ENCODE data around the gene COP1. TPM values are rescaled to one million over a fixed set of nuclear protein-coding genes. Genes with fewer than 3 reads are reported as not detected.
"Not testable (repeated sequence)": the region's sequence is repeated elsewhere in the genome, so short reads cannot be mapped to it uniquely, and the experiment has no call there.

Gene COP1
- total and polyA plus RNA-seq, 2 donors, result 28.2 to 88.2 TPM

- Histone ChIP-seq H3K4me3 (ENCODE audit: low read depth, low read length) (no peak overlapping the region), H3K27ac (ENCODE audit: low read depth) (no peak overlapping the region), H3K36me3 (ENCODE audit: insufficient read depth) (no peaks in the 10 kb centered on the region), H3K4me1 (ENCODE audit: insufficient read depth) (peaks cover 2% of the 10 kb centered on the region)
- no peak for DNase-seq (ENCODE audit: extremely low spot score)
- whole genome bisulfite sequencing, result 86% methylated on average over 1 of the region's 1 CpG
These were observed 4.5 kb upstream of the COP1 start for GRCh38 chr1:176211396-176212165.

GRCh38 chr1:176208034-176208433 lies 948 bp upstream of the COP1 start:
- no peaks in the 10 kb centered on the region for H3K36me3 ChIP-seq (ENCODE audit: insufficient read depth)
- WGBS, result 50% methylated on average over 9 of the region's 9 CpGs
- peak overlapping the region; percentile 89 for H3K4me3 ChIP-seq (ENCODE audit: low read depth, low read length)
- H3K27ac ChIP-seq (ENCODE audit: low read depth), result no peak overlapping the region
- DNase-seq (ENCODE audit: extremely low spot score), result no peak
- peaks cover 4% of the 10 kb centered on the region for H3K4me1 ChIP-seq (ENCODE audit: insufficient read depth)

DNA sequence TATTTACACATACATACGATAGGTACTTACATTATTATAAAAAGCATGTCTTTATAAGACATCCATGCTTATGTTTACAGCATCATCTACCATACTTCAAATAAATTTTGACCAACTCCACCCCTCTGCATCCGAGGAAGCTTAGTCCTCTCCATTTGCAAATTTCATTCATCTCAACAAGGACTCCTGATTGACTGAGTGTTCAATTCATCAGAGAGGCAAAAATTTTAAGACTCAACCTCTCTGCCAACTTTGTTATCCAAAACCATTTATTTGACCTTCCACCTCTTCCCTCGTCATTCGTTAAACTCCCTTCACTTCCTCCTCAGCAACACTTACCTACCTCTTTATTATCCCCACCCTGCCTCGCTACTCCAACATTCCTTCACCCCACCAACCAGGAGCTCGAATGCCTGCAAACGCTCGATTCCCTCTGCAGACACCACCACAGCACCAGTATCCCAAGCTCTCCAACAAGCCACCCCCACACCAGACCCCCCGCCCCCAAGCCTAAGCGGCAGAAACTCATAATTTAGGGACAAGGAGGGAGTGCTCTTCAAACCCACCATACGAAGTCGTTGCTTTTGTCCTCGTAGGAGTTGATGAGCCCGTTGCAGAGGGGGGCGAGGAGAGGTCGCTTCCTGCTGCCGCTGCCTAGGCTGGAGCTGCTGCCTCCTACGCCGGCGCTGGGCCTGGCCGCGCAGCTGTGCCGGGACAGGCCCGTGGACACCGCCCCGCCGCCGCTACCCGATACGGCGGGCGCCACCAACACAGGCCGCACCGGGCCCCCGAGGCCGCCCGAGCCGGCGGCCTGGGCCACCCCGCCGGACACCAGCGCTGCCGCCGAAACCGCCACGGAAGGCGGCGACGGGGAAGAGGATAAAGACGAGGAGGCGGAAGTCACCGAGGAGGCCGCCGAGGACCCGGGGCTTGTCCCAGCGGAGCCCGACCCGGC lies 803 bp downstream of the COP1 start:
- under 1% methylated on average over 58 of the region's 58 CpGs for WGBS
- DNase-seq (ENCODE audit: extremely low spot score), result no peak
- Histone ChIP-seq H3K4me1 (ENCODE audit: insufficient read depth) (peaks cover 4% of the 10 kb centered on the region), H3K4me3 (ENCODE audit: low read depth, low read length) (peak overlapping the region; percentile 89), H3K36me3 (ENCODE audit: insufficient read depth) (no peaks in the 10 kb centered on the region), H3K27ac (ENCODE audit: low read depth) (peak overlapping the region; percentile 99)

GRCh38 chr1:176205332-176205914 lies 1.7 kb downstream of the COP1 start:
- WGBS, result 30% methylated on average over 5 of the region's 5 CpGs
- Histone ChIP-seq H3K4me3 (ENCODE audit: low read depth, low read length) (peak overlapping the region; percentile 89), H3K27ac (ENCODE audit: low read depth) (no peak overlapping the region), H3K4me1 (ENCODE audit: insufficient read depth) (peaks cover 4% of the 10 kb centered on the region), H3K36me3 (ENCODE audit: insufficient read depth) (no peaks in the 10 kb centered on the region)
- DNase-seq (ENCODE audit: extremely low spot score), result no peak

DNA sequence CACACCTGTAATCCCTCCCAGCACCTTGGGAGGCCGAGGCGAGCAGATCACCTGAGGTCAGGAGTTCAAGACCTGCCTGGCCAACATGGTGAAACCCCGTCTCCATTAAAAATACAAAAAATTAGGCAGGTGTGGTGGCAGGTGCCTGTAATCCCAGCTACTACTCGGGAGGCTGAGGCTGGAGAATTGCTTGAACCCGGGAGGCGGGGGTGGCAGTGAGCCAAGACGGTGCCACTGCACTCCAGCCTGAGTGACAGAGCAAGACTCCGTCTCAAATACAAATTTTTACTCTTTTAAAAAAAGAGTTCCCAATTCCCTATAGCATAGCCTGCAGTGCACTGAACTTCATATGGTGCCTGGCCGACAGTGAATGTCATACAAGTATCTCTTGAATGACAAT lies 2.4 kb downstream of the COP1 start:
- H3K4me1 ChIP-seq (ENCODE audit: insufficient read depth); H3K36me3 ChIP-seq (ENCODE audit: insufficient read depth); H3K27ac ChIP-seq (ENCODE audit: low read depth); H3K4me3 ChIP-seq (ENCODE audit: low read depth, low read length); DNase-seq (ENCODE audit: extremely low spot score): not testable (repeated sequence)
- 79% methylated on average over 9 of the region's 9 CpGs for WGBS

GRCh38 chr1:176203735-176204134 lies 3.4 kb downstream of the COP1 start:
- peaks cover 4% of the 10 kb centered on the region for H3K4me1 ChIP-seq (ENCODE audit: insufficient read depth)
- no peak overlapping the region for H3K27ac ChIP-seq (ENCODE audit: low read depth)
- DNase-seq (ENCODE audit: extremely low spot score), result no peak
- H3K36me3 ChIP-seq (ENCODE audit: insufficient read depth), result no peaks in the 10 kb centered on the region
- no peak overlapping the region for H3K4me3 ChIP-seq (ENCODE audit: low read depth, low read length)
- 56% methylated on average over 4 of the region's 4 CpGs for WGBS

DNA sequence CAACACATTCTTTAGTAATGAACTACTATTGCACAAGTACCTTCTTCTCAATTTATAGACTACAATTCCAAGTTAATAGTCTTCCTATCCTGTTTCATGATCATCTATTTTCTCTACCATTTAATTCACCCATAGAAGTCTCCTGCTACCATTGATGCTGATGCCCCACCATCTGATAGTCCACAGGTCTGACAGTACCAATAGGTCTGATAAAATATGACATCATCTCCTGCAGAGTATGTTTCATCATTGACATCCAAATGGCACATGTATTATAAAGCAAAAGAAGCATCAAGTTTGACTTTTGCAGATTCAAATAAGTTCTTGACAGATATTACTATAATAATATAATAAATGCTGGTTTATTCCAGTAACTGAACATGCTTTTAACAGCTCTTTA lies 5.5 kb downstream of the COP1 start:
- H3K27ac ChIP-seq (ENCODE audit: low read depth), result no peak overlapping the region
- no peak for DNase-seq (ENCODE audit: extremely low spot score)
- H3K4me3 ChIP-seq (ENCODE audit: low read depth, low read length), result no peak overlapping the region
- no peaks in the 10 kb centered on the region for H3K36me3 ChIP-seq (ENCODE audit: insufficient read depth)
- peaks cover 2% of the 10 kb centered on the region for H3K4me1 ChIP-seq (ENCODE audit: insufficient read depth)

GRCh38 chr1:176199707-176200106 lies 7.4 kb downstream of the COP1 start:
- no peaks in the 10 kb centered on the region for H3K36me3 ChIP-seq (ENCODE audit: insufficient read depth)
- H3K27ac ChIP-seq (ENCODE audit: low read depth), result no peak overlapping the region
- no peak for DNase-seq (ENCODE audit: extremely low spot score)
- H3K4me3 ChIP-seq (ENCODE audit: low read depth, low read length), result no peak overlapping the region
- peaks cover 1% of the 10 kb centered on the region for H3K4me1 ChIP-seq (ENCODE audit: insufficient read depth)
- WGBS, result 89% methylated on average over 1 of the region's 1 CpG

DNA sequence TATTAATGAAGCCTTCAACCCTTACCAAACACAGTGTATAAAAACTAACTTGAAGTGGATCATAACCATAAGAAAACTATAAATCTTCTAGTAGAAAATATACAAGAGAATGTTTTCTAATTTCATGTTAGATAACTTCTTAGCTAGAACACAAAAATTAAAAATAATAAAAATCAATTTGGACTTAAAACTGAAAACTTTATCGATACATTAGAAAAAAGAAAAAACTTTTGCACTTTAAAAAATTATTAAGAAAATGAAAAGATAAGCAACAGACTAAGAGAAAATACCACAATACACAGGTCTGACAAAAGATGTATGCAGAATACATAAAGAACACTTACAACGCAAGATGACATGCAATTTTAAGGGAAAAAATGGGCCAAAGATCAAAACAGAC lies 8.7 kb downstream of the COP1 start:
- Histone ChIP-seq H3K36me3 (ENCODE audit: insufficient read depth) (no peaks in the 10 kb centered on the region), H3K27ac (ENCODE audit: low read depth) (no peak overlapping the region), H3K4me1 (ENCODE audit: insufficient read depth) (no peaks in the 10 kb centered on the region), H3K4me3 (ENCODE audit: low read depth, low read length) (no peak overlapping the region)
- 98% methylated on average over 2 of the region's 2 CpGs for whole genome bisulfite sequencing
- no peak for DNase-seq (ENCODE audit: extremely low spot score)

- DNase-seq (ENCODE audit: extremely low spot score), result no peak
- Histone ChIP-seq H3K36me3 (ENCODE audit: insufficient read depth) (no peaks in the 10 kb centered on the region), H3K4me1 (ENCODE audit: insufficient read depth) (no peaks in the 10 kb centered on the region), H3K27ac (ENCODE audit: low read depth) (no peak overlapping the region), H3K4me3 (ENCODE audit: low read depth, low read length) (no peak overlapping the region)
- WGBS, result 96% methylated on average over 5 of the region's 5 CpGs
These were observed 10.4 kb downstream of the COP1 start for GRCh38 chr1:176196728-176197127.

GRCh38 chr1:176195547-176195946 lies 11.5 kb downstream of the COP1 start:
- Histone ChIP-seq H3K4me1 (ENCODE audit: insufficient read depth) (no peaks in the 10 kb centered on the region), H3K36me3 (ENCODE audit: insufficient read depth) (no peaks in the 10 kb centered on the region), H3K27ac (ENCODE audit: low read depth) (no peak overlapping the region), H3K4me3 (ENCODE audit: low read depth, low read length) (no peak overlapping the region)
- WGBS, result 81% methylated on average over 7 of the region's 7 CpGs
- no peak for DNase-seq (ENCODE audit: extremely low spot score)

DNA sequence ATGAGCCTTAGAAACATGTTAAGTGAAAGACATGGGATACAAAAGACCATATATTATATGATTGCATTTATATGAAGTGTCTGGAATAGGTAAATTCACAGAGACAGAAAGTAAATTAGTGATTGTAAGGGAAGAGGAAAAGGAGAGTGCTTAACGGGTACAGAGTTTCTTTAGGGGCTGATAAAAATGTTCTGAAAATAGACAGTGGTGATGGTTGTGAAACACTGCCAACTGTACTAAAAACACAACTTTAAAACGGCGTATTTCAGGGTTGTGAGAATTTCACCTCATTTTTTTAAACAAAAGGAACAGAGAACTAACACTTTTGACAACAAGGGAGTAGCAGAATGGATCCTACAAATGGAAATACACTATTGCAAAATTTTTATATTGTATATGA lies 13.4 kb downstream of the COP1 start:
- 86% methylated on average over 3 of the region's 3 CpGs for WGBS

DNA sequence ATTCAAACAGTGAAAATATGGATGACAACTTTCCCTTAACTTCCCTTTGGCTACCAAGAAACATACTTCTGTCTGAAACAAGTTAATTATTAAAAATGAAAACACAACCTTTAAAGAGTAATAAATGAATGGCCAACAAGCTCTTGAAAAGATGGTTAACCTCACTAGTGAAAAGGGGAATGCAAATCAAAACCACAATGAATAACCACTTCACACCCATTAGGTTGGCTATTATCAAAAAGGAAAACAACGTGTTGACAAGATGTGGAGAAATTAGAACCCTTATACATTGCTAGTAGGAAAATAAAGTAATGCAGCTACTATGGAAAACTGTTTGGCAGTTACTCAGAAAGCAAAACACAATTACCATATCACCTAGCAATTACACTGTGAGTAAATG lies 14.1 kb downstream of the COP1 start:
- no peak for DNase-seq (ENCODE audit: extremely low spot score)
- no peaks in the 10 kb centered on the region for H3K4me1 ChIP-seq (ENCODE audit: insufficient read depth)
- 85% methylated on average over 1 of the region's 1 CpG for WGBS

More for the DNA sequence above, 13.4 kb downstream of the COP1 start:
- DNase-seq (ENCODE audit: extremely low spot score), result no peak
- Histone ChIP-seq H3K27ac (ENCODE audit: low read depth) (no peak overlapping the region), H3K4me3 (ENCODE audit: low read depth, low read length) (no peak overlapping the region), H3K4me1 (ENCODE audit: insufficient read depth) (no peaks in the 10 kb centered on the region), H3K36me3 (ENCODE audit: insufficient read depth) (no peaks in the 10 kb centered on the region)

GRCh38 chr1:176188604-176189003 lies 18.5 kb downstream of the COP1 start:
- 97% methylated on average over 2 of the region's 2 CpGs for WGBS
- H3K4me3 ChIP-seq (ENCODE audit: low read depth, low read length), result no peak overlapping the region

More for the DNA sequence above, 14.1 kb downstream of the COP1 start:
- no peak overlapping the region for H3K4me3 ChIP-seq (ENCODE audit: low read depth, low read length)
- no peak overlapping the region for H3K27ac ChIP-seq (ENCODE audit: low read depth)
- no peaks in the 10 kb centered on the region for H3K36me3 ChIP-seq (ENCODE audit: insufficient read depth)

More at GRCh38 chr1:176188604-176189003, 18.5 kb downstream of the COP1 start:
- no peak for DNase-seq (ENCODE audit: extremely low spot score)
- no peaks in the 10 kb centered on the region for H3K4me1 ChIP-seq (ENCODE audit: insufficient read depth)
- H3K27ac ChIP-seq (ENCODE audit: low read depth), result no peak overlapping the region
- H3K36me3 ChIP-seq (ENCODE audit: insufficient read depth), result no peaks in the 10 kb centered on the region
